T-cell (primary cell): ENCODE data around the gene SLC25A13. TPM values are rescaled to one million over a fixed set of nuclear protein-coding genes. Genes with fewer than 3 reads are reported as not detected.

Experiments
- ATAC-seq, 4 experiments: fragments of 200-7000 bp in 3 of 4; fragments of 150-1000 bp in 1 of 4; cut with Tn5 transposase; replicated peaks in 1 of 4; 1 replicate in 3 of 4; 2 replicates in 1 of 4; pipeline ENCODE4 v1.10.0; 2021; ENCODE audit warnings: moderate library complexity in 3 of 4, mild to moderate bottlenecking in 2 of 4, moderate number of reproducible peaks in 1 of 4
- CTCF ChIA-PET, 2 donors: fragments of 300-600 bp; sonication (Branson Sonifier 250); formaldehyde crosslinking; loops; one replicate each; lab custom pipeline; 2022; ENCODE audit warnings: antibody characterized with exemption in 2 of 2; lab: Charles Lee
- POLR2A ChIA-PET, 2 donors: fragments of 300-600 bp; sonication (Branson Sonifier 250); formaldehyde crosslinking; loops; one replicate each; lab custom pipeline; 2022; ENCODE audit warnings: antibody characterized with exemption in 2 of 2; lab: Charles Lee
- DNase-seq, 35 experiments: peaks; one replicate each; pipeline versions ENCODE4 v3.0.0 to v3.0.0-alpha.2; 2013 to 2023
- H3K27ac ChIP-seq: one replicate; pipeline ENCODE4 v1.5.1; 2013; ENCODE audit warnings: low read length
- H3K27me3 ChIP-seq, 2 experiments: replicated peaks in 1 of 2; 1 replicate in 1 of 2; 2 replicates in 1 of 2; pipeline versions ENCODE4 v1.6.1 to v1.7.0; 2013; ENCODE audit warnings: low read length in 1 of 2, mixed read lengths in 1 of 2; ENCODE audit not compliant: control insufficient read depth in 2 of 2, insufficient read depth in 2 of 2; ENCODE audit errors: extremely low read depth in 1 of 2
- H3K36me3 ChIP-seq, 2 donors: 1 replicate in 1 of 2; 2 replicates in 1 of 2; pipeline versions ENCODE4 v1.6.1 to v1.7.0; 2013; ENCODE audit warnings: low read length in 1 of 2; ENCODE audit not compliant: control insufficient read depth in 2 of 2, insufficient read depth in 1 of 2; ENCODE audit errors: extremely low read depth in 1 of 2
- H3K4me1 ChIP-seq, 2 experiments: 1 replicate in 1 of 2; 2 replicates in 1 of 2; pipeline versions ENCODE4 v1.6.1 to v1.7.0; 2013; ENCODE audit warnings: low read length in 2 of 2, mixed read lengths in 1 of 2; ENCODE audit not compliant: insufficient read depth in 2 of 2, control insufficient read depth in 1 of 2; ENCODE audit errors: extremely low read depth in 1 of 2
- H3K4me3 ChIP-seq, 2 donors: 1 replicate in 1 of 2; 2 replicates in 1 of 2; pipeline versions ENCODE4 v1.5.1 to v1.7.0; 2013; ENCODE audit warnings: mild to moderate bottlenecking in 2 of 2, low read length in 1 of 2, moderate library complexity in 1 of 2; ENCODE audit not compliant: control insufficient read depth in 1 of 2; ENCODE audit errors: extremely low read depth in 1 of 2
- H3K9me3 ChIP-seq: 2 replicates; pipeline ENCODE4 v1.7.0; 2013
- H3K27ac Mint-ChIP-seq, 2 donors: one replicate each; pipeline ENCODE4 v1.8.0; 2020 to 2021; ENCODE audit warnings: mild to moderate bottlenecking in 2 of 2, mixed read lengths in 2 of 2
- H3K27me3 Mint-ChIP-seq, 2 donors: one replicate each; pipeline ENCODE4 v1.8.0; 2021 to 2022; ENCODE audit warnings: mixed read lengths in 2 of 2
- H3K36me3 Mint-ChIP-seq: one replicate; pipeline ENCODE4 v1.8.0; 2021; ENCODE audit warnings: mixed read lengths
- H3K4me1 Mint-ChIP-seq, 3 donors: one replicate each; pipeline ENCODE4 v1.8.0; 2020 to 2022; ENCODE audit warnings: mixed read lengths in 3 of 3, mild to moderate bottlenecking in 1 of 3
- H3K4me3 Mint-ChIP-seq, 3 donors: one replicate each; pipeline ENCODE4 v1.8.0; 2020 to 2022; ENCODE audit warnings: mild to moderate bottlenecking in 3 of 3, mixed read lengths in 3 of 3, moderate library complexity in 3 of 3
- H3K9me3 Mint-ChIP-seq, 3 donors: one replicate each; pipeline ENCODE4 v1.8.0; 2020 to 2022; ENCODE audit warnings: mixed read lengths in 3 of 3
- WGBS: methylation state at CpG from one replicate; pipeline ENCODE4 v1.1.5; 2013; ENCODE audit warnings: missing lambda C conversion rate; ENCODE audit not compliant: insufficient coverage; 5-methylcytosine and 5-hydroxymethylcytosine counted together
- total RNA-seq, 35 experiments: library from RNA in 6 of 35; stranded (reverse) in 6 of 35; fragments of 120-200 nt in 1 of 35; gene quantifications; one replicate each; pipeline versions ENCODE4 v1.2.1 to v1.2.4 and lab custom pipeline; 2013 to 2026

The SLC25A13 gene
- total RNA-seq, 5 donors from 2014 or later (not counting 1 experiment from before 2014, with no cell fraction given): 8.1 to 19.1 (median 10.9) TPM

- Histone ChIP-seq H3K9me3 (no peaks in the 10 kb centered on the region), H3K27ac (no peak overlapping the region), H3K4me1 (no peaks in the 10 kb centered on the region), H3K36me3 (peaks cover 0 to 8% of the 10 kb centered on the region in 2 donors), H3K27me3 (no peaks in the 10 kb centered on the region), H3K4me3 (no peak overlapping the region)
- DNase-seq: no peak
- POLR2A ChIA-PET: no interaction called here
- ATAC-seq: no peak
- CTCF ChIA-PET: no interaction called here
- peaks cover 61% of the 10 kb centered on the region for H3K36me3 Mint-ChIP-seq
- no peak overlapping the region for H3K4me3 Mint-ChIP-seq
- no peaks in the 10 kb centered on the region for H3K27me3 Mint-ChIP-seq
- WGBS: 95% methylated on average over 4 of the region's 5 CpGs
- no peaks in the 10 kb centered on the region for H3K9me3 Mint-ChIP-seq
- H3K4me1 Mint-ChIP-seq: no peaks in the 10 kb centered on the region
- no peak overlapping the region for H3K27ac Mint-ChIP-seq
Measured at GRCh38 chr7:96136600-96137239, 185.2 kb downstream of the SLC25A13 start.

- H3K4me1 Mint-ChIP-seq: no peaks in the 10 kb centered on the region
- Histone ChIP-seq H3K27ac (no peak overlapping the region), H3K4me1 (no peaks in the 10 kb centered on the region), H3K9me3 (no peaks in the 10 kb centered on the region), H3K4me3 (no peak overlapping the region), H3K36me3 (peaks cover 0 to 8% of the 10 kb centered on the region in 2 donors), H3K27me3 (no peaks in the 10 kb centered on the region)
- 100% methylated on average over 2 of the region's 2 CpGs for WGBS
- DNase-seq (no peak), ATAC-seq (no peak)
- no peak overlapping the region for H3K27ac Mint-ChIP-seq
- ChIA-PET POLR2A (no interaction called here), CTCF (no interaction called here)
- H3K9me3 Mint-ChIP-seq: no peaks in the 10 kb centered on the region
- H3K4me3 Mint-ChIP-seq: no peak overlapping the region
- peaks cover 63% of the 10 kb centered on the region for H3K36me3 Mint-ChIP-seq
- no peaks in the 10 kb centered on the region for H3K27me3 Mint-ChIP-seq
Measured at GRCh38 chr7:96135241-96135640, 186.7 kb downstream of the SLC25A13 start.

- no peak overlapping the region for H3K27ac ChIP-seq
Measured at GRCh38 chr7:96131525-96131924, 190.4 kb downstream of the SLC25A13 start.

GRCh38 chr7:96127746-96128145 is 194.2 kb downstream of the SLC25A13 start:
- H3K27ac Mint-ChIP-seq: no peak overlapping the region
- ChIA-PET CTCF (no interaction called here), POLR2A (no interaction called here)
- WGBS: 100% methylated on average over 2 of the region's 2 CpGs
- DNase-seq (no peak), ATAC-seq (no peak)
- H3K9me3 Mint-ChIP-seq: no peaks in the 10 kb centered on the region
- H3K9me3 ChIP-seq: no peaks in the 10 kb centered on the region
- H3K27me3 ChIP-seq: no peaks in the 10 kb centered on the region
- no peaks in the 10 kb centered on the region for H3K27me3 Mint-ChIP-seq
- peaks cover 0 to 4% of the 10 kb centered on the region in 2 donors for H3K36me3 ChIP-seq
- H3K4me1 ChIP-seq: no peaks in the 10 kb centered on the region
- H3K4me3 ChIP-seq: no peak overlapping the region
- peaks cover 55% of the 10 kb centered on the region for H3K36me3 Mint-ChIP-seq
- H3K4me3 Mint-ChIP-seq: no peak overlapping the region
- no peaks in the 10 kb centered on the region for H3K4me1 Mint-ChIP-seq
- H3K27ac ChIP-seq: no peak overlapping the region

More at GRCh38 chr7:96131525-96131924, 190.4 kb downstream of the SLC25A13 start:
- no peak for DNase-seq
- no peak for ATAC-seq
- Histone ChIP-seq H3K4me1 (no peaks in the 10 kb centered on the region), H3K27me3 (no peaks in the 10 kb centered on the region), H3K4me3 (no peak overlapping the region), H3K36me3 (peaks cover 0 to 12% of the 10 kb centered on the region in 2 donors), H3K9me3 (no peaks in the 10 kb centered on the region)
- ChIA-PET CTCF (no interaction called here), POLR2A (no interaction called here)
- no peak overlapping the region for H3K4me3 Mint-ChIP-seq
- no peak overlapping the region for H3K27ac Mint-ChIP-seq
- WGBS: 96% methylated on average over 3 of the region's 3 CpGs
- no peaks in the 10 kb centered on the region for H3K27me3 Mint-ChIP-seq
- H3K9me3 Mint-ChIP-seq: no peaks in the 10 kb centered on the region
- H3K4me1 Mint-ChIP-seq: no peaks in the 10 kb centered on the region
- H3K36me3 Mint-ChIP-seq: peaks cover 68% of the 10 kb centered on the region

GRCh38 chr7:96126382-96126781 is 195.5 kb downstream of the SLC25A13 start:
- H3K27ac ChIP-seq: no peak overlapping the region
- H3K27me3 ChIP-seq: no peaks in the 10 kb centered on the region
- no peaks in the 10 kb centered on the region for H3K4me1 Mint-ChIP-seq
- no peaks in the 10 kb centered on the region for H3K9me3 Mint-ChIP-seq
- H3K27me3 Mint-ChIP-seq: no peaks in the 10 kb centered on the region
- no peak overlapping the region for H3K4me3 ChIP-seq
- H3K27ac Mint-ChIP-seq: no peak overlapping the region
- ChIA-PET POLR2A (no interaction called here), CTCF (no interaction called here)
- H3K4me3 Mint-ChIP-seq: no peak overlapping the region
- DNase-seq (no peak), ATAC-seq (no peak)
- H3K36me3 ChIP-seq: peaks cover 0 to 4% of the 10 kb centered on the region in 2 donors
- no peaks in the 10 kb centered on the region for H3K9me3 ChIP-seq
- H3K4me1 ChIP-seq: no peaks in the 10 kb centered on the region
- H3K36me3 Mint-ChIP-seq: peaks cover 55% of the 10 kb centered on the region

GRCh38 chr7:96122746-96123145 is 199.2 kb downstream of the SLC25A13 start:
- DNase-seq: no peak
- H3K9me3 ChIP-seq: no peaks in the 10 kb centered on the region
- no peak for ATAC-seq
- Mint-ChIP-seq H3K4me1 (no peaks in the 10 kb centered on the region), H3K27me3 (no peaks in the 10 kb centered on the region), H3K36me3 (peaks cover 45% of the 10 kb centered on the region), H3K27ac (no peak overlapping the region), H3K9me3 (no peaks in the 10 kb centered on the region), H3K4me3 (no peak overlapping the region)
- H3K27me3 ChIP-seq: no peaks in the 10 kb centered on the region
- H3K4me1 ChIP-seq: no peaks in the 10 kb centered on the region
- WGBS: no CpG with 5 or more reads among the region's 2 CpGs
- CTCF ChIA-PET: no interaction called here
- H3K4me3 ChIP-seq: no peak overlapping the region
- POLR2A ChIA-PET: no interaction called here
- H3K36me3 ChIP-seq: peaks cover 0 to 6% of the 10 kb centered on the region in 2 donors
- no peak overlapping the region for H3K27ac ChIP-seq

- Histone ChIP-seq H3K4me1 (no peaks in the 10 kb centered on the region), H3K36me3 (peaks cover 0 to 6% of the 10 kb centered on the region in 2 donors), H3K4me3 (no peak overlapping the region), H3K27me3 (no peaks in the 10 kb centered on the region), H3K9me3 (no peaks in the 10 kb centered on the region), H3K27ac (no peak overlapping the region)
- no peaks in the 10 kb centered on the region for H3K4me1 Mint-ChIP-seq
- no peaks in the 10 kb centered on the region for H3K27me3 Mint-ChIP-seq
- ChIA-PET POLR2A (no interaction called here), CTCF (no interaction called here)
- ATAC-seq (no peak), DNase-seq (no peak)
- no peak overlapping the region for H3K27ac Mint-ChIP-seq
- no peaks in the 10 kb centered on the region for H3K9me3 Mint-ChIP-seq
- 88% methylated on average over 6 of the region's 6 CpGs for WGBS
- H3K36me3 Mint-ChIP-seq: peaks cover 38% of the 10 kb centered on the region
- no peak overlapping the region for H3K4me3 Mint-ChIP-seq
Measured at GRCh38 chr7:96121752-96122151, 200.1 kb downstream of the SLC25A13 start.
